ENCODE measurements around the gene FGF3. TPM values are rescaled to one million over a fixed set of nuclear protein-coding genes. Genes with fewer than 3 reads are reported as not detected.

Gene FGF3
- total RNA-seq, 1 donor from 2014 or later: not detected

GRCh38 chr11:69820441-69820840 is 1.2 kb upstream of the FGF3 start:
- no peak overlapping the region for H3K4me3 Mint-ChIP-seq
- peaks cover 84% of the 10 kb centered on the region for H3K27me3 Mint-ChIP-seq (ENCODE audit: low read depth)
- H3K9me3 Mint-ChIP-seq: no peaks in the 10 kb centered on the region
- H3K27ac Mint-ChIP-seq (ENCODE audit: unreplicated experiment): no peak overlapping the region
- no peak for DNase-seq (ENCODE audit: low read depth, low spot score)
- H3K36me3 Mint-ChIP-seq (ENCODE audit: low read depth): no peaks in the 10 kb centered on the region
- H3K4me1 Mint-ChIP-seq: no peaks in the 10 kb centered on the region
- TF ChIP-seq CTCF (conservative IDR thresholded peaks at IDR 0.05): no peak

- H3K36me3 Mint-ChIP-seq (ENCODE audit: low read depth): no peaks in the 10 kb centered on the region
- peaks cover 90% of the 10 kb centered on the region for H3K27me3 Mint-ChIP-seq (ENCODE audit: low read depth)
- H3K27ac Mint-ChIP-seq (ENCODE audit: unreplicated experiment): no peak overlapping the region
- H3K4me1 Mint-ChIP-seq: no peaks in the 10 kb centered on the region
- no peaks in the 10 kb centered on the region for H3K9me3 Mint-ChIP-seq
- no peak for TF ChIP-seq CTCF (conservative IDR thresholded peaks at IDR 0.05)
- no peak overlapping the region for H3K4me3 Mint-ChIP-seq
- DNase-seq (ENCODE audit: low read depth, low spot score): no peak
Observed at GRCh38 chr11:69819541-69820070, 390 bp upstream of the FGF3 start.

GRCh38 chr11:69818231-69818602 is 999 bp downstream of the FGF3 start:
- Mint-ChIP-seq H3K36me3 (ENCODE audit: low read depth) (no peaks in the 10 kb centered on the region), H3K4me3 (no peak overlapping the region), H3K9me3 (no peaks in the 10 kb centered on the region), H3K4me1 (no peaks in the 10 kb centered on the region), H3K27me3 (ENCODE audit: low read depth) (peaks cover 91% of the 10 kb centered on the region), H3K27ac (ENCODE audit: unreplicated experiment) (no peak overlapping the region)
- TF ChIP-seq CTCF (conservative IDR thresholded peaks at IDR 0.05): no peak
- DNase-seq (ENCODE audit: low read depth, low spot score): no peak

GRCh38 chr11:69817265-69818230 is 1.7 kb downstream of the FGF3 start:
- DNase-seq (ENCODE audit: low read depth, low spot score): no peak
- no peak overlapping the region for H3K27ac Mint-ChIP-seq (ENCODE audit: unreplicated experiment)
- H3K36me3 Mint-ChIP-seq (ENCODE audit: low read depth): no peaks in the 10 kb centered on the region
- H3K9me3 Mint-ChIP-seq: no peaks in the 10 kb centered on the region
- peaks cover 87% of the 10 kb centered on the region for H3K27me3 Mint-ChIP-seq (ENCODE audit: low read depth)
- no peak for TF ChIP-seq CTCF (conservative IDR thresholded peaks at IDR 0.05)
- H3K4me3 Mint-ChIP-seq: no peak overlapping the region
- H3K4me1 Mint-ChIP-seq: no peaks in the 10 kb centered on the region

- no peak for DNase-seq (ENCODE audit: low read depth, low spot score)
- Mint-ChIP-seq H3K4me1 (peaks cover 3% of the 10 kb centered on the region), H3K9me3 (no peaks in the 10 kb centered on the region), H3K27ac (ENCODE audit: unreplicated experiment) (no peak overlapping the region), H3K36me3 (ENCODE audit: low read depth) (no peaks in the 10 kb centered on the region), H3K4me3 (no peak overlapping the region), H3K27me3 (ENCODE audit: low read depth) (peaks cover 81% of the 10 kb centered on the region)
- no peak for TF ChIP-seq CTCF (conservative IDR thresholded peaks at IDR 0.05)
Observed at GRCh38 chr11:69816671-69817070, 2.5 kb downstream of the FGF3 start.

All from neural crest cell (in vitro differentiated cells).